HCT116 (cell line): ENCODE results near the gene IFRD1.

Source experiments
- EZH2 ChIP-seq: fragments of 200-600 bp; sonication (generic); IDR thresholded peaks from 2 replicates; pipeline ENCODE4 v1.6.1; 2017; ENCODE audit warnings: antibody characterized with exemption, mixed run types
- POLR2A ChIP-seq: IDR thresholded peaks from 2 replicates; pipeline ENCODE4 v1.7.0; 2011; ENCODE audit warnings: borderline replicate concordance; ENCODE audit not compliant: insufficient read depth, insufficient read length; ENCODE audit errors: extremely low read depth
- YY1 ChIP-seq: IDR thresholded peaks from 2 replicates; pipeline ENCODE4 v1.6.1; 2011; ENCODE audit warnings: low read length, low read depth, moderate library complexity, mild to moderate bottlenecking; ENCODE audit not compliant: insufficient replicate concordance; ENCODE audit errors: extremely low read depth
- ZNF274 ChIP-seq: fragments of 200-500 bp; sonication (Bioruptor generic); IDR thresholded peaks from 2 replicates; pipeline ENCODE4 v1.6.1; 2014; ENCODE audit warnings: mild to moderate bottlenecking, low read depth, low read length, inconsistent platforms
- TF ChIP-seq, protein P1 (sequence below), 3 experiments: fragments of 200-600 bp in 1 of 3; sonication (generic) in 1 of 3; IDR thresholded peaks in 2 of 3; conservative IDR thresholded peaks in 1 of 3; 2 replicates each; pipeline ENCODE4 v1.5.1; 2012 to 2017; ENCODE audit warnings: low read depth in 2 of 3, low read length in 2 of 3, antibody characterized with exemption in 1 of 3, borderline replicate concordance in 1 of 3, control low read depth in 1 of 3, mild to moderate bottlenecking in 1 of 3, mixed read lengths in 1 of 3, mixed run types in 1 of 3, moderate library complexity in 1 of 3; ENCODE audit not compliant: insufficient read depth in 1 of 3
- TF ChIP-seq, protein P2 (sequence below): IDR thresholded peaks from 2 replicates; pipeline ENCODE4 v1.6.1; 2012
- TF ChIP-seq, protein P3 (sequence below): IDR thresholded peaks from 2 replicates; pipeline ENCODE4 v1.6.1; 2012

DNA sequence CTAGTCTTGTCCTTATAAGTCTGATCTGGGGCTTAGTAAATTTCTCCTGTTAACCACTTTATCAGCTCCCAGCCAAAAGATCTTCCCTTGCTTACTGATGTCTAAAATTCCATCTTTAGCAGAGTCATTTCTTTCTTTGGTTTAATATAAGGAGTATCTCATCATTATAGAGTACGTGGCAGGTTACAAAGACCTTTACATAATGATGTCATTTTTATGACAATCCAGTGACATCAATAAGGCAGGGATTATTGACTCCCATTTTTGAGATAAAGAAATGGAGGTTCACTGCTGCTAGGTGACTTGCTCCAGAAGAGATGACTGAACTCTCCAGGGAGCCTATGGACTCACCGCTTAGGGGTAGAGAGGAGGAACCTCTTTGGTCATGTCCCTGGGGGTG is 8.1 kb upstream of the IFRD1 start:
- TF ChIP-seq, protein P1, sequence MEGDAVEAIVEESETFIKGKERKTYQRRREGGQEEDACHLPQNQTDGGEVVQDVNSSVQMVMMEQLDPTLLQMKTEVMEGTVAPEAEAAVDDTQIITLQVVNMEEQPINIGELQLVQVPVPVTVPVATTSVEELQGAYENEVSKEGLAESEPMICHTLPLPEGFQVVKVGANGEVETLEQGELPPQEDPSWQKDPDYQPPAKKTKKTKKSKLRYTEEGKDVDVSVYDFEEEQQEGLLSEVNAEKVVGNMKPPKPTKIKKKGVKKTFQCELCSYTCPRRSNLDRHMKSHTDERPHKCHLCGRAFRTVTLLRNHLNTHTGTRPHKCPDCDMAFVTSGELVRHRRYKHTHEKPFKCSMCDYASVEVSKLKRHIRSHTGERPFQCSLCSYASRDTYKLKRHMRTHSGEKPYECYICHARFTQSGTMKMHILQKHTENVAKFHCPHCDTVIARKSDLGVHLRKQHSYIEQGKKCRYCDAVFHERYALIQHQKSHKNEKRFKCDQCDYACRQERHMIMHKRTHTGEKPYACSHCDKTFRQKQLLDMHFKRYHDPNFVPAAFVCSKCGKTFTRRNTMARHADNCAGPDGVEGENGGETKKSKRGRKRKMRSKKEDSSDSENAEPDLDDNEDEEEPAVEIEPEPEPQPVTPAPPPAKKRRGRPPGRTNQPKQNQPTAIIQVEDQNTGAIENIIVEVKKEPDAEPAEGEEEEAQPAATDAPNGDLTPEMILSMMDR (IDR thresholded peaks at IDR 0.05 in 2 of 3, conservative IDR thresholded peaks at IDR 0.05 in 1 of 3; ENCODE audit: borderline replicate concordance in 1 of 3, insufficient read depth in 1 of 3, low read depth in 2 of 3, low read length in 2 of 3) = no peak
- TF ChIP-seq POLR2A = no peak
- TF ChIP-seq YY1 = no peak
- no peak for TF ChIP-seq ZNF274
- TF ChIP-seq EZH2 = no peak
- TF ChIP-seq, protein P2, sequence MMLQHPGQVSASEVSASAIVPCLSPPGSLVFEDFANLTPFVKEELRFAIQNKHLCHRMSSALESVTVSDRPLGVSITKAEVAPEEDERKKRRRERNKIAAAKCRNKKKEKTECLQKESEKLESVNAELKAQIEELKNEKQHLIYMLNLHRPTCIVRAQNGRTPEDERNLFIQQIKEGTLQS = no peak
- TF ChIP-seq, protein P3, sequence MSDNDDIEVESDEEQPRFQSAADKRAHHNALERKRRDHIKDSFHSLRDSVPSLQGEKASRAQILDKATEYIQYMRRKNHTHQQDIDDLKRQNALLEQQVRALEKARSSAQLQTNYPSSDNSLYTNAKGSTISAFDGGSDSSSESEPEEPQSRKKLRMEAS = no peak
